Right renal cortex interstitium (tissue), 3 donors: ENCODE results near the gene OR5AC2. TPM values are rescaled to one million over a fixed set of nuclear protein-coding genes. Genes with fewer than 3 reads are reported as not detected.
A peak's percentile ranks its signal among the peaks of the same experiment; 100 is the strongest.

Experiments used
- DNase-seq, 3 donors: peaks; one replicate each; pipeline ENCODE4 v3.0.0-alpha.2; 2013; ENCODE audit warnings: low read depth in 3 of 3, low spot score in 2 of 3
- polyA plus RNA-seq, 3 donors: library from polyadenylated mRNA; unstranded; fragments of 120-200 nt; gene quantifications; one replicate each; pipeline ENCODE4 v1.2.1, GENCODE V29; 2013; ENCODE audit not compliant: insufficient read length in 3 of 3

The OR5AC2 gene
- polyA plus RNA-seq, result not detected

DNA sequence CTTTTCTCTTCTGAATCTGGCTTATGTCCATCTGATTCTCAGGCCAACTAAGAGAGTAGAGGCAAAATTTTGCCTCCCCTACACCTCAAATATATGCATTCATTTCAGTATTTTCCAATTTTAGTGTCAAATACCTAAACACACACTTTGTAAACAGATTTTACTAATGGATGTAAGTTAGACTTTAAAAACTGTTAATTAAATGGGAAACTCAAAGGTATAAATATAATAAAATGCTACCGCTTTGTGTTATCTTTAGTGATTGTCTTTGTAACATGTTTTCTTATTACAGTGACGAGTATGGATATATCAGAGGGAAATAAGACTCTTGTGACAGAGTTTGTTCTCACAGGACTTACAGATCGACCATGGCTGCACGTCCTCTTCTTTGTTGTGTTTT lies at the start of gene OR5AC2:
Gene OR5AC2 (plus strand): TSS at position 301 of the 400 bp plus-strand sequence. CDS start 0 bp downstream, at position 301.
- no peak for DNase-seq

- no peak for DNase-seq
Observed at GRCh38 chr3:98038286-98038685, 48.7 kb upstream of the OR5AC2 start.

DNA sequence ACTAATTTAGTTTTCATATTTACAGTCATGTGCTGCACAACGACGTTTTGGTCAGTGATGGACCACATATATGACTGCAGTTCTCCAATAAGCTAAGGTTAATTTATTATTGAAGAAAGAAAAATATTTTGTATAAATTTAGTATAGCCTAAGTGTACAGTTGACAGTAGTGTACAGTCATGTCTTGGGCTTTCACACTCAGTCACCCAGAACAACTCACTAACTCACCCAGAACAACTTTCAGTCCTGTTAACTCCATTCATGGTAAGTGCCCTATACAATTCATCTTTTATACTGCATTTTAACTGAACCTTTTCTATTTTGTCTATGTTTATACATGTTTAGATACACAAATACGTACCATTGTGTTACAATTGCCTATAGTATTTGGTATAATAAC lies 48.1 kb upstream of the OR5AC2 start:
- DNase-seq, result no peak

DNA sequence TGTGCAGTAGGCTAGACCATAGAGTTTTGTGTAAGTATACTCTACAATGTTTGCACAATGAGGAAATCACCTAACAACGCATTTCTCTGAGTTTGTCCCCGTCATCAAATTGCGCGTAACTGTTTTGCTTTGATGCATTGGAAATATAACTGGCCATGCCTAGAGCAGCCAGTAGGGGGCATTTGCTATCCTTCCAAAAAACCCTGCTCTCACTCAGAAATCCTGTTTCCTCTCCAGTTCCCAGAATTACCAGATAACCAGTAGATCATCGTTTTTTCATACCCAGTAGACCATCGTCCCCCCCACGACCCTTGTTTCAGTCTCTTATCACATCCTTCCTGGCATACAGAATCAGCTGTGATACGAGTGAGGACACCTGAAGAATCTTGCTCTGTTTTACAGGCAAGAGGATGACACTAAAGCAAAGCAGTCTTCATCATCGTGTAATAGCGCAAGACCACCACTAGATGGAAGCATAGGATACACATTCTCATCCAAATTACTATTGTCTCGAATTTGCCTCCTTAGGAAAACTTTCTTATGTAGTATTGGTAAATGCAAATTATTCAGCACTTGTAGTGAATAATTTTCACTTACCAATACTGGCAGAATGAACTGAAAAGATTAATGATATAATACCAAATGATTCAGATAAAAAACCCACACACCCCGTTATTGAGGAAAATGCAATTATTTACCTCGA lies 47.5 kb upstream of the OR5AC2 start:
- peak; percentile 72 to 87 (median 80) for DNase-seq

- DNase-seq, result no peak
Observed at GRCh38 chr3:98041350-98041749, 45.6 kb upstream of the OR5AC2 start.

DNA sequence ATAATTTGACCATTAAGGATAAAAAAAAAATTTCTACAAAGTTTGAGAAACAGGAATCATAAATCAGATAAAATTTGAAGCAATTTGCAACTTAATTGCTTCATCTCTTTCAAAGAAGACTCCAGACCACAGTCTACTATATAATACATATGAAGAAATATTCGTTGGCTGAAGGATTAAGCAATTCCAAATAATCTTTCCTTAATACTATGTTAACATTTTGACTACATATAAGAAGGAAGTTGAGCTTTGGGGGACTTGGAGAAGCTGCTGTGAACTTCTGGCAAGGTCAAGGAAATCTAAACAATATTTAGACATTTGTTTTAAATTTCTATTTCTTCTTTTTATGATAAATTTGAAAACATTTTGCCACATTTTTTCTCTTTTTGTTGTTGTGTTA lies 38.4 kb upstream of the OR5AC2 start:
- DNase-seq, result no peak

GRCh38 chr3:98049271-98049670 lies 37.7 kb upstream of the OR5AC2 start:
- no peak for DNase-seq

DNA sequence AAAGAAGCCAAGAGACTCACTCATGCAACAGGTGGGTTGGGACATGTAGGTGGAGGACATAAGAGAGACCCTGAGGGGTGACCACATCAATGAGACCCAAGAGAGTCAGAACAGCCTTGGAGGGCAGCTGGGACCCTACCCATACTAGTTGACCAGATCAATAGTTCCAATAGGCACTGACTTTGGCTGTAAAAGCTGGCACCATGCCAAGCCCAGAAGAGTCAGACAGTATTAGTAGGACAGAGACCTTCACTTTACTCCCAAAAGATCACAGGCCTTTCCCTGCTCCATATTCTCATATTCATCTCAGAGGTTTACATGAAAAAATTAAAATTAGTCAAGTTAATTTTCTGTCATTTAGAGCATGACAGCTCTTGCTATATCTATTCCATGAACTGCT lies 30.9 kb upstream of the OR5AC2 start:
- DNase-seq, result no peak

DNA sequence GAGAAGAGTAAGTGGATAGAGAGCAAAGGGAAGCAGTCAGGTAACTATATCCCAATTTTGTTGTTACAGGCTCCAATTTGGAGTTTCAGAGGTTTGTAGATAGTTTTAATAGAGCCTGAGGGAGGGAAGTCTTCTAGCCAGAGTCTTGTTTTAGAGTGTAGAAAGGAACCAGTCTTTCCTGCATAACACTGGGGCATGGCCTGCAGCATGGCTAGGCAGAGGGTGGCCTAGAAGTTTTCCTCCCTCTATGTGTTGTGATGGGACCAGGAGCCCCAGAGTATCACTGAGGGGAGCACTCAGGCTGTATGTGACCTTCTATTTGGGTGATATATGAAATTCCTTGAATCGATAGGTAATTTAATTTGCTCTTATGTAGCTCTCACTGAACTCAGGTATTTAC lies 29.3 kb upstream of the OR5AC2 start:
- no peak for DNase-seq

GRCh38 chr3:98058244-98058960 lies 28.6 kb upstream of the OR5AC2 start:
- no peak for DNase-seq

- no peak for DNase-seq
Observed at GRCh38 chr3:98068824-98069223, 18.1 kb upstream of the OR5AC2 start.

- no peak for DNase-seq
Observed at GRCh38 chr3:98070840-98071239, 16.1 kb upstream of the OR5AC2 start.

DNA sequence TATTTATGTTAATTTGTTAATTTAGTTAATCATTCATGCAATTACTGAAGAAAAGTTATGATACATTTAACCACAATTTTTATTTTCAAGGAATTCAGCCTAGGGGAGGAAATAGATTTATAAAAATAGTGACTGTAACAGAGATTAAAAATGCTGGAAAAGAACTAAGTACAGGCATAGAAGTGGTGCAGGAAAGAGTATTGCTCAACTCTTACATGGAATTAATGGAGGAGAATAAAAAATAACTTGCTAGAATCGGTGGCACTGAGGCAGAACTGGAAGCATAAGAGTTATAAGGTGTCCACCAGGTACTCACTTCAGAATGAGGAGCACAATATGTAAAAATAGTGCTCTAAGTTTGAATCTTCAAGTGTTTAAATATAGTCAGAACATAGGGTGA lies 13.5 kb upstream of the OR5AC2 start:
- DNase-seq, result no peak

- DNase-seq, result no peak
Observed at GRCh38 chr3:98095882-98096281, 8.9 kb downstream of the OR5AC2 start.

- DNase-seq, result no peak
Observed at GRCh38 chr3:98099848-98100247, 12.9 kb downstream of the OR5AC2 start.

DNA sequence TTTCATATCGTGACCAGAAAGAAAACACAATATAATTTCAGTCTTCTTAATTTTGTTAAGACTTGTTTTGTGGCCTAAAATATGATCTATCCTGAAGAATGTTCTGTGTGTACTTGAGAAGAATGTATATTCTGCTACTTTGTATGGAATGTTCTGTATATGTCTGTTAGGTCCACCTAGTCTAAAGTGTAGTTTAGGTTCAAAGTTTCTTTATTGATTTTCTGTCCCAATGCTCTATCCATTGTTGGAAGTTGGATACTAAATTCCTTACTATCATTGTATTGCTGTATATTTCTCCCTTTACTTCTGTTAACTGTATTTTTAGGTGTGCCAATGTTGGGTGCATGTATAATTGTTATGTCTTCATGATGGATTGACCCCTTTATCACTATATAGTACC lies 21.2 kb downstream of the OR5AC2 start:
- DNase-seq, result no peak

GRCh38 chr3:98109807-98110549 lies 23.0 kb downstream of the OR5AC2 start:
- no peak for DNase-seq

DNA sequence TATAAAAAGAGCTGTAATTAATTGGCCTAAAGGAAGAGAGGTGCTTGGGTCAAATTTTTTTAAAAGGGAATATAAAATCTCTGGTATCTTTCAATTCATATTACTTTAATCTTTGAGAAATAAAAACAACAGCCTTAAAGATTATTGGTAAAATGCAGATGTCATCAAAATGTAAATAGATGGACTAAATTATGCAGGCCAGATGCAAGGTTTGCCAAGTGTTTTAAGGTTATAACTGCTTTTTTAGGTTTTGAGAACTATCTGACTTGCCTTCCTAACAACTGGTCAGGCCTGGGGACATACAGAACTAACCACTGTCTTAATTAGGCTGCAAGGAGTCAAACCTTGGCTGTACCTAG lies 23.6 kb downstream of the OR5AC2 start:
- no peak for DNase-seq

GRCh38 chr3:98114264-98114663 lies 27.3 kb downstream of the OR5AC2 start:
- DNase-seq, result no peak

- DNase-seq, result no peak
Observed at GRCh38 chr3:98115717-98116116, 28.7 kb downstream of the OR5AC2 start.

- DNase-seq, result no peak
Observed at GRCh38 chr3:98130421-98130820, 43.4 kb downstream of the OR5AC2 start, which contains the start of gene OR5H1. Gene OR5H1 (plus strand): TSS chr3:98130721. CDS start chr3:98132698, 1,977 bp downstream.

GRCh38 chr3:98136631-98137030 lies 49.7 kb downstream of the OR5AC2 start:
- no peak for DNase-seq
